Hepatocyte (in vitro differentiated cells): ENCODE measurements around the gene ZHX3.

Source experiments
- EZH2 ChIP-seq: fragments of 200-600 bp; sonication (generic); IDR thresholded peaks from 2 replicates; pipeline ENCODE4 v1.6.1; 2016; ENCODE audit warnings: antibody characterized with exemption, mild to moderate bottlenecking, borderline replicate concordance
- EZH2phosphoT487 ChIP-seq: fragments of 200-600 bp; sonication (generic); IDR thresholded peaks from one replicate; pipeline ENCODE4 v1.6.1; 2018; ENCODE audit warnings: antibody characterized with exemption, mild to moderate bottlenecking, low read depth, moderate library complexity; ENCODE audit not compliant: unreplicated experiment, severe bottlenecking
- TF ChIP-seq, protein P1 (sequence below): fragments of 200-600 bp; sonication (generic); IDR thresholded peaks from 2 replicates; pipeline ENCODE4 v1.5.1; 2016; ENCODE audit warnings: antibody characterized with exemption, mild to moderate bottlenecking; ENCODE audit not compliant: poor library complexity

DNA sequence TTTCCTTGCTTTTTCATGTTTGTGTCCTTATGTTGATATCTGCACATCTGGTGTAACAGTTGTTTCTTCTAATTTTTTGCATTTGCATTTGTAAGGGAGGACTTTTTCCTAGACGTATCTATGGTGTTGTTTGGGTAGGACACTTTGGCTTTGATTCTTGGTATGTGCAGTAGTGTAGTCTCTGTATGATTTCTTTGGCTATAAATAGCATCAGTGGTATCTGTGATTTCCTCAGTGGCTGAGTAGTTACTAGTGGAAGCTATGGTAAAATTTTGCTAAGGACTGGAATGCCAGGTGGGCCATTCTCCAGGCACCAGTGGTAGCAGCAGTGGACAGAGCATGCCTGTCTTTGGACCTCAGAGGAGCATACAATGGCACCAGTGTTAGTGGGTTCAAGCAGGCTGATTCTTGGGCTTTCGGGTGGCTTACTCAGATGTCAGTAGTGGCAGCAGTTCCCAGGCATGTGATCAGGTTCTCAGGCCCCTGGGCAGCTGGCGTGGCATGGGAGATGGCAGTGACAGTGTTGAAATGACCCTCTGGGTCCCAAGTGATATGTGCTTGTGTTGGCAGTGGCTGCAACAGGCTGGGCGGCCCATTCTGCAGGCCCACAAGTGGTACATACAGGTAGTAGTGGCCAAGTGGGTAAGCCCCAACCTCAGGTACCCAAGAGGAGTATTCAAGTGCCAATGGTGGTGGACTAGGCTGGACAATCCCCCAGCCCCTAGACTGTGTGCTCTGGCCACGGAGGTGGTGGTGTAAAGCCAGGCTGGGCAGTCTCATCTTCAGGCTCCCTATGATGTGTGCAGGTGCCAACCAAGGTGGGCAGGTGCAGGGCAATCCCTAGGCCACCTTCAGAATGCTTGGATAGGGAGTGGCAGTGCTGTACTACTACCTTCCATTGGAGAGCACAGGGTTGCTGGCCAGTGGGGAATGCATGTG lies 125.7 kb downstream of the ZHX3 start:
- TF ChIP-seq, protein P1, sequence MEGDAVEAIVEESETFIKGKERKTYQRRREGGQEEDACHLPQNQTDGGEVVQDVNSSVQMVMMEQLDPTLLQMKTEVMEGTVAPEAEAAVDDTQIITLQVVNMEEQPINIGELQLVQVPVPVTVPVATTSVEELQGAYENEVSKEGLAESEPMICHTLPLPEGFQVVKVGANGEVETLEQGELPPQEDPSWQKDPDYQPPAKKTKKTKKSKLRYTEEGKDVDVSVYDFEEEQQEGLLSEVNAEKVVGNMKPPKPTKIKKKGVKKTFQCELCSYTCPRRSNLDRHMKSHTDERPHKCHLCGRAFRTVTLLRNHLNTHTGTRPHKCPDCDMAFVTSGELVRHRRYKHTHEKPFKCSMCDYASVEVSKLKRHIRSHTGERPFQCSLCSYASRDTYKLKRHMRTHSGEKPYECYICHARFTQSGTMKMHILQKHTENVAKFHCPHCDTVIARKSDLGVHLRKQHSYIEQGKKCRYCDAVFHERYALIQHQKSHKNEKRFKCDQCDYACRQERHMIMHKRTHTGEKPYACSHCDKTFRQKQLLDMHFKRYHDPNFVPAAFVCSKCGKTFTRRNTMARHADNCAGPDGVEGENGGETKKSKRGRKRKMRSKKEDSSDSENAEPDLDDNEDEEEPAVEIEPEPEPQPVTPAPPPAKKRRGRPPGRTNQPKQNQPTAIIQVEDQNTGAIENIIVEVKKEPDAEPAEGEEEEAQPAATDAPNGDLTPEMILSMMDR: no peak
- TF ChIP-seq EZH2phosphoT487: no peak
- no peak for TF ChIP-seq EZH2
